ENCODE data around the gene ABLIM3. TPM values are rescaled to one million over a fixed set of nuclear protein-coding genes. Genes with fewer than 3 reads are reported as not detected.

The ABLIM3 gene
- total RNA-seq, 1 experiment from 2014 or later = 70.9 TPM

DNA sequence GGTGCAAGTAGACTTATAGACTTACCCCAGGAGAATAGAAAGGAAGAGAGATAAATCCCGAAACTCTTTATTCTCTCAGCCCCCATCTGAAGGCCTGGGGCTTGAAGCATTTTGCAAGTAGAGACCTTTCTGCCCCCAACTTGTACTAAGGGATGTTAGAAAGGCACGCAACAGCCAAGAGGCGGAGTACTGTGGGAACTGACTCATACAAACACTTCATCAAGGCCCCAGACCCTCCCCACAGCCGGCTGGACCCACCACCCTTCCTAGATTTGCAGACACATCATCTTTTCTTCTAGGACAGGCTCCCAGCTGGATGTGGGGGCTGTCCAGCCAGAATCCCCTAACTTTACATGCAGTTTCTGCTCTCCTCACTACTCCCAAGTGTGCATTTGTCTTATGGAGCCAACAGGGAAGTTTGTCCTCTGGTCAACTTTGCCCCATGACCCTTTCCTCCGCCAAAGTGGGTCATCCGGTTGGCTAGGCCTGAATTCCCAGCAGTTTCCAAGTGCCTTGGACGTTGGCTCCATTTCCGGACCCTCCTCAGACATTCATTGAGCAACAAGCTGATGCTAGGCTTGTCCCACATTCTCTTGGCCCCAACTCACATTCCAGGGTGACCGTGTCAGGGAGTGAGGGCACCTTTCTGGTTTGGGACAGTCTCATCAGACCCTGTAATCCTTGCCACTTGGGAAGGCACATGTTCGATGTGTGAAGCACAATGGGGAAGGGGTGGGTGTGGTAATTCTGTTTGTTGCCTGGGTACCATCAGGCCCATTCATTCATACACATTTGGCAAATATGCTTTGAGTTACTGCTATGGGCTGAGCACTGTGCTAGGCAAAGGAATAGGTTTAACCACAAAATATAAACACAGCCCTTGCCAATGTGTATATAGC is 64.6 kb downstream of the ABLIM3 start:
- no peaks in the 10 kb centered on the region for H3K9me3 Mint-ChIP-seq (ENCODE audit: low read depth, unreplicated experiment)
- H3K4me3 Mint-ChIP-seq (ENCODE audit: low read depth, unreplicated experiment) = no peak overlapping the region
- intact Hi-C loops (cut with micrococcal nuclease; ENCODE audit: unreplicated experiment) = no loop called here
- no peaks in the 10 kb centered on the region for H3K27me3 Mint-ChIP-seq (ENCODE audit: unreplicated experiment)
- CTCF ChIA-PET = no interaction called here
- H3K36me3 Mint-ChIP-seq (ENCODE audit: insufficient read depth, unreplicated experiment) = peaks cover 13% of the 10 kb centered on the region
- BruUV-seq (replicated peaks) = no TSS peak
- H3K27ac Mint-ChIP-seq (ENCODE audit: unreplicated experiment) = no peak overlapping the region
- no peak for DNase-seq
- no peaks in the 10 kb centered on the region for H3K4me1 Mint-ChIP-seq (ENCODE audit: low read depth, unreplicated experiment)
- TF ChIP-seq, protein P1, sequence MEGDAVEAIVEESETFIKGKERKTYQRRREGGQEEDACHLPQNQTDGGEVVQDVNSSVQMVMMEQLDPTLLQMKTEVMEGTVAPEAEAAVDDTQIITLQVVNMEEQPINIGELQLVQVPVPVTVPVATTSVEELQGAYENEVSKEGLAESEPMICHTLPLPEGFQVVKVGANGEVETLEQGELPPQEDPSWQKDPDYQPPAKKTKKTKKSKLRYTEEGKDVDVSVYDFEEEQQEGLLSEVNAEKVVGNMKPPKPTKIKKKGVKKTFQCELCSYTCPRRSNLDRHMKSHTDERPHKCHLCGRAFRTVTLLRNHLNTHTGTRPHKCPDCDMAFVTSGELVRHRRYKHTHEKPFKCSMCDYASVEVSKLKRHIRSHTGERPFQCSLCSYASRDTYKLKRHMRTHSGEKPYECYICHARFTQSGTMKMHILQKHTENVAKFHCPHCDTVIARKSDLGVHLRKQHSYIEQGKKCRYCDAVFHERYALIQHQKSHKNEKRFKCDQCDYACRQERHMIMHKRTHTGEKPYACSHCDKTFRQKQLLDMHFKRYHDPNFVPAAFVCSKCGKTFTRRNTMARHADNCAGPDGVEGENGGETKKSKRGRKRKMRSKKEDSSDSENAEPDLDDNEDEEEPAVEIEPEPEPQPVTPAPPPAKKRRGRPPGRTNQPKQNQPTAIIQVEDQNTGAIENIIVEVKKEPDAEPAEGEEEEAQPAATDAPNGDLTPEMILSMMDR (IDR thresholded peaks at IDR 0.05; ENCODE audit: unreplicated experiment) = no peak

GRCh38 chr5:149206524-149207141 is 65.3 kb downstream of the ABLIM3 start:
- BruUV-seq (replicated peaks) = no TSS peak
- DNase-seq = no peak
- Mint-ChIP-seq H3K36me3 (ENCODE audit: insufficient read depth, unreplicated experiment) (peaks cover 20% of the 10 kb centered on the region), H3K9me3 (ENCODE audit: low read depth, unreplicated experiment) (no peaks in the 10 kb centered on the region), H3K4me1 (ENCODE audit: low read depth, unreplicated experiment) (no peaks in the 10 kb centered on the region), H3K4me3 (ENCODE audit: low read depth, unreplicated experiment) (no peak overlapping the region), H3K27me3 (ENCODE audit: unreplicated experiment) (no peaks in the 10 kb centered on the region), H3K27ac (ENCODE audit: unreplicated experiment) (no peak overlapping the region)
- intact Hi-C loops (cut with micrococcal nuclease; ENCODE audit: unreplicated experiment) = no loop called here
- CTCF ChIA-PET = no interaction called here
- TF ChIP-seq, protein P1 (IDR thresholded peaks at IDR 0.05; ENCODE audit: unreplicated experiment) = no peak

DNA sequence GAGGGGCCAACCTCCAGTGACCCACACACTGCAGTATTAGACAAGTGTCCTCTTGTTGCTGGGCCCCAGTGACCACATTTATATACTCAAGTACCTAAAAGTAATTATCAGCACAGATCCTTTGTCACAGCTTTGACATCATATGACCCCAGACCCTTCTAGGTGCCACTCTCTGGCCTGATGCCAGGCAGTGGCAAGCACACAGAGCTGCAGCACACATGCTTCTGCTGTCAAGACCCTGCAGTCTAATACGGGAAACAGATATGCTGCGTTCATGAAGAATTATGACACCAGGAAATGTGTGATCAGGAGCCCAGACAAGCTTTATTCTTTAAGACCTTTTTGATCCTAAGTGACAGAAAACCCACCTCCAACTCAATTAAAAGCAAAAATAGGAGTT is 66.5 kb downstream of the ABLIM3 start:
- Mint-ChIP-seq H3K36me3 (ENCODE audit: insufficient read depth, unreplicated experiment) (peaks cover 29% of the 10 kb centered on the region), H3K4me1 (ENCODE audit: low read depth, unreplicated experiment) (no peaks in the 10 kb centered on the region), H3K4me3 (ENCODE audit: low read depth, unreplicated experiment) (no peak overlapping the region), H3K27me3 (ENCODE audit: unreplicated experiment) (no peaks in the 10 kb centered on the region), H3K27ac (ENCODE audit: unreplicated experiment) (no peak overlapping the region), H3K9me3 (ENCODE audit: low read depth, unreplicated experiment) (no peaks in the 10 kb centered on the region)
- TF ChIP-seq, protein P1 (IDR thresholded peaks at IDR 0.05; ENCODE audit: unreplicated experiment) = no peak
- TSS peak; percentile 16 for BruUV-seq (replicated peaks)
- CTCF ChIA-PET = no interaction called here
- no peak for DNase-seq
- intact Hi-C loops (cut with micrococcal nuclease; ENCODE audit: unreplicated experiment) = no loop called here

- H3K27ac Mint-ChIP-seq (ENCODE audit: unreplicated experiment) = no peak overlapping the region
- H3K36me3 Mint-ChIP-seq (ENCODE audit: insufficient read depth, unreplicated experiment) = peaks cover 37% of the 10 kb centered on the region
- no TSS peak for BruUV-seq (replicated peaks)
- TF ChIP-seq, protein P1 (IDR thresholded peaks at IDR 0.05; ENCODE audit: unreplicated experiment) = no peak
- H3K27me3 Mint-ChIP-seq (ENCODE audit: unreplicated experiment) = no peaks in the 10 kb centered on the region
- intact Hi-C loops (cut with micrococcal nuclease; ENCODE audit: unreplicated experiment) = no loop called here
- no peaks in the 10 kb centered on the region for H3K9me3 Mint-ChIP-seq (ENCODE audit: low read depth, unreplicated experiment)
- no peak for DNase-seq
- H3K4me1 Mint-ChIP-seq (ENCODE audit: low read depth, unreplicated experiment) = no peaks in the 10 kb centered on the region
- CTCF ChIA-PET = no interaction called here
- H3K4me3 Mint-ChIP-seq (ENCODE audit: low read depth, unreplicated experiment) = no peak overlapping the region
These were observed 68.9 kb downstream of the ABLIM3 start for GRCh38 chr5:149210225-149210624.

All from Calu3 (cell line).